T-helper 1 cell treated with Interleukin-12 subunit alpha and Interleukin-12 subunit beta and Interleukin-4 antibody, amounts not matched to agents 30 μg/mL and 1 μg/mL, for 36 hours (primary cell): ENCODE results near the gene SEC14L1.
A peak's percentile ranks its signal among the peaks of the same experiment; 100 is the strongest.
"Not testable (repeated sequence)": the region's sequence is repeated elsewhere in the genome, so short reads cannot be mapped to it uniquely, and the experiment has no call there.

ENCODE experiments used
- H3K27ac Mint-ChIP-seq: one replicate; pipeline ENCODE4 v1.8.0; 2021; ENCODE audit warnings: mild to moderate bottlenecking, mixed read lengths
- H3K27me3 Mint-ChIP-seq: one replicate; pipeline ENCODE4 v1.8.0; 2021; ENCODE audit warnings: low read depth, mixed read lengths
- H3K36me3 Mint-ChIP-seq: one replicate; pipeline ENCODE4 v1.8.0; 2021; ENCODE audit warnings: low read depth, mixed read lengths
- H3K4me1 Mint-ChIP-seq: one replicate; pipeline ENCODE4 v1.8.0; 2021; ENCODE audit warnings: low read depth, mixed read lengths
- H3K4me3 Mint-ChIP-seq: one replicate; pipeline ENCODE4 v1.8.0; 2021; ENCODE audit warnings: mild to moderate bottlenecking, moderate library complexity, mixed read lengths
- H3K9me3 Mint-ChIP-seq: one replicate; pipeline ENCODE4 v1.8.0; 2021; ENCODE audit warnings: mixed read lengths

SEC14L1 gene

GRCh38 chr17:77127735-77128361 is 12.9 kb upstream of the SEC14L1 start:
- Mint-ChIP-seq H3K4me3 (peak overlapping the region; percentile 66), H3K36me3 (no peaks in the 10 kb centered on the region), H3K27ac (peak overlapping the region; percentile 88), H3K9me3 (no peaks in the 10 kb centered on the region), H3K4me1 (peaks cover 34% of the 10 kb centered on the region), H3K27me3 (no peaks in the 10 kb centered on the region)

DNA sequence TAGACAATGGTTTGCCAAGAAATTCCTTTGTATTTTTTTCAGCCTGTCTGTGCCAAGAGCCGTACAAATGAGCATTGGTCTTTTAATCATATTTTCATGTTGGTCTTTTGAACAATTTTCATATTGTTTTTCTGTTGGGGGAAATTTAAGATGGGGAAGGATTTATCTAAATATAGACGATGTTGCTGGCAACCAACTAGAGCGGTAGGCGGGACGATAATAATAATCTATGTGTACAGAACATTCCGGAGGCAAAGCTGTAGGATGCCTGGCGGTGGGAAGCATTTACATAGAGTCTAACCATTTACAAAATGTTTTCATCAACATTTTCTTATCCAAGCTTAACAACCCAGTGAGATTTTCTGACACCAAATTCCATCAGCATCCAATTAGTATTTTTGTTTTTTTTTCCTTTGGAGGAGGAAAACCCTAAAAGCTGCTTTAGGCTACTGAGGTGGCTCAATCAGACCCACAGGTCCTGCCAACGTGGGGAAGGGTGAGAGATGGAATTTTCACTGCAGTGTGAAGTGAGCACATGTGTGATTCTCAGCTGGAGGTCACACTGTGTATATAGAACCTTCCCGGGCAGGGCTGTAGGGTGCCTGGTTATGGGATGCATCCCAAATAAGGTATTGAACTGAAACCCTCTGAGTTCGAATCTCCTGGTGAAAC is 11.7 kb upstream of the SEC14L1 start:
- H3K4me1 Mint-ChIP-seq = peaks cover 33% of the 10 kb centered on the region
- H3K27me3 Mint-ChIP-seq = no peaks in the 10 kb centered on the region
- H3K27ac Mint-ChIP-seq = peak overlapping the region; percentile 61
- H3K4me3 Mint-ChIP-seq = no peak overlapping the region
- H3K9me3 Mint-ChIP-seq = no peaks in the 10 kb centered on the region
- no peaks in the 10 kb centered on the region for H3K36me3 Mint-ChIP-seq

GRCh38 chr17:77129568-77130301 is 11.0 kb upstream of the SEC14L1 start:
- no peaks in the 10 kb centered on the region for H3K36me3 Mint-ChIP-seq
- peak overlapping the region; percentile 36 for H3K27ac Mint-ChIP-seq
- no peak overlapping the region for H3K4me3 Mint-ChIP-seq
- no peaks in the 10 kb centered on the region for H3K9me3 Mint-ChIP-seq
- no peaks in the 10 kb centered on the region for H3K27me3 Mint-ChIP-seq
- peaks cover 29% of the 10 kb centered on the region for H3K4me1 Mint-ChIP-seq

GRCh38 chr17:77130525-77130924 is 10.2 kb upstream of the SEC14L1 start:
- Mint-ChIP-seq H3K9me3 (no peaks in the 10 kb centered on the region), H3K4me3 (no peak overlapping the region), H3K27ac (no peak overlapping the region), H3K27me3 (peaks cover 7% of the 10 kb centered on the region), H3K4me1 (peaks cover 32% of the 10 kb centered on the region), H3K36me3 (peaks cover 5% of the 10 kb centered on the region)

GRCh38 chr17:77131904-77132303 is 8.9 kb upstream of the SEC14L1 start:
- peaks cover 11% of the 10 kb centered on the region for H3K36me3 Mint-ChIP-seq
- no peak overlapping the region for H3K4me3 Mint-ChIP-seq
- H3K4me1 Mint-ChIP-seq = peaks cover 36% of the 10 kb centered on the region
- H3K9me3 Mint-ChIP-seq = peaks cover 5% of the 10 kb centered on the region
- H3K27me3 Mint-ChIP-seq = peaks cover 7% of the 10 kb centered on the region
- no peak overlapping the region for H3K27ac Mint-ChIP-seq

GRCh38 chr17:77132411-77133086 is 8.2 kb upstream of the SEC14L1 start:
- peaks cover 33% of the 10 kb centered on the region for H3K4me1 Mint-ChIP-seq
- H3K27me3 Mint-ChIP-seq = peaks cover 7% of the 10 kb centered on the region
- no peak overlapping the region for H3K27ac Mint-ChIP-seq

DNA sequence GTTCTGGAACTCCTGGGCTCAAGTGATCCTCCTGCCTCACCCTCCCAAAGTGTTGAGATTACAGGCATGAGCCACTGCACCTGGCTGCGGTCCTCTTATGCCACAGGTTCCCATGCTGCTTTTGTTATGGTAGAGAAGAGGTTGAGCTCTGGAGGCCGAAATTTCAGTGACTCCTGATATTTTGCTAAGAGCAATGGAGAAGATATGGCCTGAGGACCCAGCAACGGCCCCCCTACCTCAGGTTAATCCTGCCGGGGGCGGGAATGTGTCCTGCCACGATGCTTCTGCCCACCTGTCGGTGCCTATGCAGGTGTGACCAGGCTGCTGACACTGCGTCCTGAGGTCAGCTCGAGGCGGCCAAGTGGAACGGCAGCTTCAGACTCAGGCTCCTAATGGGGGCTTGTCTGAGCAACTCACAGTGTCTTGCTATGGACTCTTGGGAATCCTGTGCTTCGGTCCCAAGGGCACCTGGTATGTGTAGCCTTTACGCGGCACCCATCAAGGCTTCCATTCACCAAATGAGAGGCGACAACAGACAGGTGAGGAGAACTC is 7.6 kb upstream of the SEC14L1 start:
- Mint-ChIP-seq H3K27ac (no peak overlapping the region), H3K4me3 (no peak overlapping the region), H3K27me3 (peaks cover 7% of the 10 kb centered on the region), H3K4me1 (peaks cover 34% of the 10 kb centered on the region), H3K36me3 (peaks cover 23% of the 10 kb centered on the region), H3K9me3 (peaks cover 17% of the 10 kb centered on the region)

More at GRCh38 chr17:77132411-77133086, 8.2 kb upstream of the SEC14L1 start:
- Mint-ChIP-seq H3K36me3 (peaks cover 17% of the 10 kb centered on the region), H3K9me3 (peaks cover 11% of the 10 kb centered on the region), H3K4me3 (no peak overlapping the region)

DNA sequence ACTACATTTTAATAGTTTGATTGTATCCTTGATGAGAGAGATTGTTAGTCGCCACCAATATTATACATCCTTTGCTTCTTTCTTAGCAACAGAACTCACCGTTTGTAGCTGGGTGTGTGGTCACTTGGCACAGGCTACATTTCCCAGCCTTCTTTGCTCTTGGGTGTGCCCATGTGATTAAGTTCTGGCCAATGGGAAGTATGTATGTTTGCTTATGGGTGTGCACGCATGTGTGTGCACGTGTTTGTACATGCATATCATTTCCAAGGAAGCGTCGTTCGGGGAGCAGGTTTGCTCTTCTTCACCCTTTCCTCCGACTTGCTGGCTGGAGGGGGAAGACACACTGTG is 4.4 kb upstream of the SEC14L1 start:
- Mint-ChIP-seq H3K4me3 (peak overlapping the region; percentile 1), H3K27ac (no peak overlapping the region), H3K4me1 (peaks cover 32% of the 10 kb centered on the region), H3K27me3 (peaks cover 7% of the 10 kb centered on the region), H3K36me3 (peaks cover 32% of the 10 kb centered on the region), H3K9me3 (peaks cover 24% of the 10 kb centered on the region)

DNA sequence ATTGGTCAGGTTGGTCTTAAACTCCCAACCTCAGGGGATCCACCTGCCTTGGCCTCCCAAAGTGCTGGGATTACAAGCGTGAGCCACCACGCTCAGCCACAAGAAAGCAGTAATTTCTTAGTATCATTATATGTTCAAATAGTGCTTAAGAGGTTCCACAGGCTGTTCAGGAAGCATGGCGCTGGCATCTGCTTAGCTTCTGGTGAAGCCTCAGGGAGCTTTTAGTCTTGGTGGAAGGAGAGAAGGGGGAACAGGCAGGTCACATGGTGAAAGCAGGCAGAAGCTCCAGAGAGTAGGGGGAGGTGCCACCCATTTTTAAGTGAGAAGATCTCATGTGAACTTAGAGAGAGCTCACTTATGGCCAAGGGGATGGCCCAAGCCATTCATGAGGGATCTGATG is 3.7 kb upstream of the SEC14L1 start:
- Mint-ChIP-seq H3K9me3 (peaks cover 24% of the 10 kb centered on the region), H3K27me3 (peaks cover 7% of the 10 kb centered on the region), H3K36me3 (peaks cover 39% of the 10 kb centered on the region), H3K4me1 (peaks cover 38% of the 10 kb centered on the region), H3K27ac (peak overlapping the region; percentile 45), H3K4me3 (no peak overlapping the region)

GRCh38 chr17:77137886-77138285 is 2.9 kb upstream of the SEC14L1 start:
- peak overlapping the region; percentile 90 for H3K27ac Mint-ChIP-seq
- peaks cover 24% of the 10 kb centered on the region for H3K9me3 Mint-ChIP-seq
- peaks cover 45% of the 10 kb centered on the region for H3K4me1 Mint-ChIP-seq
- H3K4me3 Mint-ChIP-seq = peak overlapping the region; percentile 54
- peaks cover 44% of the 10 kb centered on the region for H3K36me3 Mint-ChIP-seq
- H3K27me3 Mint-ChIP-seq = not testable (repeated sequence)

DNA sequence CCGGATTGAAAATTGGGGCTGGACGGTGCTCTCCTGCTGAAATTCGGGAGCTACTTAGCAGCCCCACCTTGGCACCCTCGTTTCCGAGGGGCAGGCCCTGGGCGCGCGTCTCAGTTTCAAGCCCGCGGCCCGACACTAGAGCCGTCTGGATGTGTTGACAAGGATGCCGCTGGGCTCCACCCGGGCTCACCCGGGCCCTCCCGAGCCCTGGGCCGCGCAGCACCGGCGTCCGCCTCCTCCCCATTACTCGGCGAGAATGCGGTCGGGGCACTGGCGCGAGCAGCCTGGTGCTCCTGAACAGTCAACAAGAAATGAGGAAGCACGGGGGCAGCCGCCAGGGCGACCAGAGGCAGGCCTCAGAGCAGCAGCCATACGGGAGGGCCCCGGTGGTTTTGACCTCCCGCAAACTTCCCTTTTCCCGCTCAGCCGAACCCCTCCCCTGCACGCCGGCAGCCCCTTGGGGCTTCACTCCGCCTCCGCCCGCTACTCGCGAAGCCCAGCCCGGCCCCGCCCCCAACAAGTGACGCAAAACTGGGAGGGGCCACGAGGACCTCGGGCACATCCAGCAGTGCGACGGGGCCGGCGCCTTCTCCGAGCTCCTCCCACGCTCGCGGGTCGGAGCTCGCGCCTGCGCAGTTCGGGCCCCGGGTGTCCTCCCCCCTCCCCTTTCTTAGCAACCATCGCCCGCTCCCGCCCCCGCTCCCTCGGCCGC is 447 bp upstream of the SEC14L1 start:
- Mint-ChIP-seq H3K4me3 (peak overlapping the region; percentile 74), H3K4me1 (peaks cover 58% of the 10 kb centered on the region), H3K36me3 (peaks cover 52% of the 10 kb centered on the region)

DNA sequence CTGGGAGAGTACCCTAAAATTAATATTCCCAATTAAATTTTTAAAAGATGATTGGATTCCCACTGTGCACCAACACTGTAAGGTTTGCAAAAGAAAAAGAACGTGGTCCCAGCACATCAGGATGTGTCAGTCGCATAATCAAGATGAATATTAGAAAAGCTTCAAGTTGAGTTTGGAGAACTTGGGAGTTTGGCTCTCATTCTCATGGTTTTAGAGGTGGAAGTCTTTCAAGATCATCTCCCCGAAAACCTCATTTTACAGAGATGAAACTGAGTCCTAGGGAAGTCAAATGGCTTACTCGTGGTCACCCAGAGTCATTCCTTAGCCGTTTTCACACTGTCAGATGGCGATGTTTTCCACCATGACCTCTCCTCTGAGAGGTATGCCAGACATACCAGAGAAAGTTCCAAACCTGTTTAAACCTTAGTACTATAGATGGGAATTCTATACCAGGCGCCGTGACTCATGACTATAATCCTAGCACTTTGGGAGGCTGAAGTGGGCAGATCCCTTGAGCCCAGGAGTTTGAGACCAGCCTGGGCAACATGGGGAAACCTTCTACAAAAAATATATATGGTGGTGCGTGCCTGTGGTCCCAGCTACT is 1.2 kb downstream of the SEC14L1 start:
- peak overlapping the region; percentile 88 for H3K4me3 Mint-ChIP-seq
- H3K27ac Mint-ChIP-seq = peak overlapping the region; percentile 89
- H3K27me3 Mint-ChIP-seq = no peaks in the 10 kb centered on the region
- H3K9me3 Mint-ChIP-seq = peaks cover 19% of the 10 kb centered on the region
- peaks cover 65% of the 10 kb centered on the region for H3K4me1 Mint-ChIP-seq
- H3K36me3 Mint-ChIP-seq = peaks cover 55% of the 10 kb centered on the region

More for the DNA sequence above, 447 bp upstream of the SEC14L1 start:
- Mint-ChIP-seq H3K9me3 (peaks cover 24% of the 10 kb centered on the region), H3K27me3 (peaks cover 2% of the 10 kb centered on the region), H3K27ac (peak overlapping the region; percentile 90)

- H3K36me3 Mint-ChIP-seq = peaks cover 56% of the 10 kb centered on the region
- no peaks in the 10 kb centered on the region for H3K27me3 Mint-ChIP-seq
- peaks cover 12% of the 10 kb centered on the region for H3K9me3 Mint-ChIP-seq
- H3K4me1 Mint-ChIP-seq = peaks cover 68% of the 10 kb centered on the region
- H3K4me3 Mint-ChIP-seq = peak overlapping the region; percentile 88
- peak overlapping the region; percentile 47 for H3K27ac Mint-ChIP-seq
Measured at GRCh38 chr17:77142689-77143088, 1.9 kb downstream of the SEC14L1 start.
